Measurements from ENCODE around the gene SEC24A.

Gene SEC24A

GRCh38 chr5:134614450-134615085 lies 34.0 kb upstream of the SEC24A start:
- no peak for TF ChIP-seq MAX (IDR thresholded peaks at IDR 0.05)
- no peak for TF ChIP-seq EP300 (IDR thresholded peaks at IDR 0.05; ENCODE audit: borderline replicate concordance)

GRCh38 chr5:134620634-134621033 lies 28.0 kb upstream of the SEC24A start:
- TF ChIP-seq EP300 (IDR thresholded peaks at IDR 0.05; ENCODE audit: borderline replicate concordance) (no peak), CREB1 (IDR thresholded peaks at IDR 0.05; ENCODE audit: low read depth) (no peak), YY1 (IDR thresholded peaks at IDR 0.05; ENCODE audit: low read depth) (no peak), TEAD4 (IDR thresholded peaks at IDR 0.05) (no peak), CEBPB (IDR thresholded peaks at IDR 0.05) (no peak), TAF1 (IDR thresholded peaks at IDR 0.05; ENCODE audit: low read depth) (no peak), ZBTB7A (IDR thresholded peaks at IDR 0.05; ENCODE audit: low read depth) (no peak), RAD21 (IDR thresholded peaks at IDR 0.05; ENCODE audit: low read depth) (no peak)
- TF ChIP-seq, protein P1, sequence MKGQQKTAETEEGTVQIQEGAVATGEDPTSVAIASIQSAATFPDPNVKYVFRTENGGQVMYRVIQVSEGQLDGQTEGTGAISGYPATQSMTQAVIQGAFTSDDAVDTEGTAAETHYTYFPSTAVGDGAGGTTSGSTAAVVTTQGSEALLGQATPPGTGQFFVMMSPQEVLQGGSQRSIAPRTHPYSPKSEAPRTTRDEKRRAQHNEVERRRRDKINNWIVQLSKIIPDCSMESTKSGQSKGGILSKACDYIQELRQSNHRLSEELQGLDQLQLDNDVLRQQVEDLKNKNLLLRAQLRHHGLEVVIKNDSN (IDR thresholded peaks at IDR 0.05): no peak

GRCh38 chr5:134625559-134625958 lies 23.0 kb upstream of the SEC24A start:
- TF ChIP-seq CREB1 (IDR thresholded peaks at IDR 0.05; ENCODE audit: low read depth) (no peak), REST (IDR thresholded peaks at IDR 0.05; ENCODE audit: low read depth) (no peak), YY1 (IDR thresholded peaks at IDR 0.05; ENCODE audit: low read depth) (no peak), CEBPB (IDR thresholded peaks at IDR 0.05) (no peak), NFIC (IDR thresholded peaks at IDR 0.05) (no peak), FOXM1 (IDR thresholded peaks at IDR 0.05; ENCODE audit: borderline replicate concordance, low read depth) (no peak), TCF12 (IDR thresholded peaks at IDR 0.05; ENCODE audit: low read depth) (no peak), MAX (IDR thresholded peaks at IDR 0.05) (no peak), ZBTB7A (IDR thresholded peaks at IDR 0.05; ENCODE audit: low read depth) (no peak), TEAD4 (IDR thresholded peaks at IDR 0.05) (no peak), RAD21 (IDR thresholded peaks at IDR 0.05; ENCODE audit: low read depth) (no peak), EGR1 (IDR thresholded peaks at IDR 0.05) (no peak)
- TF ChIP-seq, protein P1 (IDR thresholded peaks at IDR 0.05): no peak

- TF ChIP-seq ZBTB7A (IDR thresholded peaks at IDR 0.05; ENCODE audit: low read depth): no peak
- TF ChIP-seq NFIC (IDR thresholded peaks at IDR 0.05): no peak
- no peak for TF ChIP-seq YY1 (IDR thresholded peaks at IDR 0.05; ENCODE audit: low read depth)
- TF ChIP-seq CEBPB (IDR thresholded peaks at IDR 0.05): no peak
- no peak for TF ChIP-seq TCF12 (IDR thresholded peaks at IDR 0.05; ENCODE audit: low read depth)
- TF ChIP-seq, protein P1 (IDR thresholded peaks at IDR 0.05): no peak
- TF ChIP-seq TEAD4 (IDR thresholded peaks at IDR 0.05): no peak
- TF ChIP-seq EP300 (IDR thresholded peaks at IDR 0.05; ENCODE audit: borderline replicate concordance): no peak
- no peak for TF ChIP-seq CREB1 (IDR thresholded peaks at IDR 0.05; ENCODE audit: low read depth)
- TF ChIP-seq EGR1 (IDR thresholded peaks at IDR 0.05): no peak
- TF ChIP-seq TAF1 (IDR thresholded peaks at IDR 0.05; ENCODE audit: low read depth): no peak
- no peak for TF ChIP-seq FOXM1 (IDR thresholded peaks at IDR 0.05; ENCODE audit: borderline replicate concordance, low read depth)
- TF ChIP-seq REST (IDR thresholded peaks at IDR 0.05; ENCODE audit: low read depth): no peak
- no peak for TF ChIP-seq MAX (IDR thresholded peaks at IDR 0.05)
- no peak for TF ChIP-seq RAD21 (IDR thresholded peaks at IDR 0.05; ENCODE audit: low read depth)
Measured at GRCh38 chr5:134626369-134627014, 22.1 kb upstream of the SEC24A start.

- TF ChIP-seq NFIC (IDR thresholded peaks at IDR 0.05): no peak
- TF ChIP-seq REST (IDR thresholded peaks at IDR 0.05; ENCODE audit: low read depth): no peak
- TF ChIP-seq EP300 (IDR thresholded peaks at IDR 0.05; ENCODE audit: borderline replicate concordance): no peak
- no peak for TF ChIP-seq EGR1 (IDR thresholded peaks at IDR 0.05)
- no peak for TF ChIP-seq RAD21 (IDR thresholded peaks at IDR 0.05; ENCODE audit: low read depth)
Measured at GRCh38 chr5:134634227-134634626, 14.4 kb upstream of the SEC24A start.
